ENCODE measurements around the gene AR.

The AR gene, protein sequence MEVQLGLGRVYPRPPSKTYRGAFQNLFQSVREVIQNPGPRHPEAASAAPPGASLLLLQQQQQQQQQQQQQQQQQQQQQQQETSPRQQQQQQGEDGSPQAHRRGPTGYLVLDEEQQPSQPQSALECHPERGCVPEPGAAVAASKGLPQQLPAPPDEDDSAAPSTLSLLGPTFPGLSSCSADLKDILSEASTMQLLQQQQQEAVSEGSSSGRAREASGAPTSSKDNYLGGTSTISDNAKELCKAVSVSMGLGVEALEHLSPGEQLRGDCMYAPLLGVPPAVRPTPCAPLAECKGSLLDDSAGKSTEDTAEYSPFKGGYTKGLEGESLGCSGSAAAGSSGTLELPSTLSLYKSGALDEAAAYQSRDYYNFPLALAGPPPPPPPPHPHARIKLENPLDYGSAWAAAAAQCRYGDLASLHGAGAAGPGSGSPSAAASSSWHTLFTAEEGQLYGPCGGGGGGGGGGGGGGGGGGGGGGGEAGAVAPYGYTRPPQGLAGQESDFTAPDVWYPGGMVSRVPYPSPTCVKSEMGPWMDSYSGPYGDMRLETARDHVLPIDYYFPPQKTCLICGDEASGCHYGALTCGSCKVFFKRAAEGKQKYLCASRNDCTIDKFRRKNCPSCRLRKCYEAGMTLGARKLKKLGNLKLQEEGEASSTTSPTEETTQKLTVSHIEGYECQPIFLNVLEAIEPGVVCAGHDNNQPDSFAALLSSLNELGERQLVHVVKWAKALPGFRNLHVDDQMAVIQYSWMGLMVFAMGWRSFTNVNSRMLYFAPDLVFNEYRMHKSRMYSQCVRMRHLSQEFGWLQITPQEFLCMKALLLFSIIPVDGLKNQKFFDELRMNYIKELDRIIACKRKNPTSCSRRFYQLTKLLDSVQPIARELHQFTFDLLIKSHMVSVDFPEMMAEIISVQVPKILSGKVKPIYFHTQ

DNA sequence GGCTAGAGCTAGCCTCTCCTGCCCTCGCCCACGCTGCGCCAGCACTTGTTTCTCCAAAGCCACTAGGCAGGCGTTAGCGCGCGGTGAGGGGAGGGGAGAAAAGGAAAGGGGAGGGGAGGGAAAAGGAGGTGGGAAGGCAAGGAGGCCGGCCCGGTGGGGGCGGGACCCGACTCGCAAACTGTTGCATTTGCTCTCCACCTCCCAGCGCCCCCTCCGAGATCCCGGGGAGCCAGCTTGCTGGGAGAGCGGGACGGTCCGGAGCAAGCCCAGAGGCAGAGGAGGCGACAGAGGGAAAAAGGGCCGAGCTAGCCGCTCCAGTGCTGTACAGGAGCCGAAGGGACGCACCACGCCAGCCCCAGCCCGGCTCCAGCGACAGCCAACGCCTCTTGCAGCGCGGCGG, at the start of gene AR:
TSS of gene AR (plus strand) at position 204 of the 400 bp plus-strand sequence. CDS start 1,126 bp downstream, outside the sequence.
- DNase-seq (ENCODE audit: low spot score), result no peak

DNA sequence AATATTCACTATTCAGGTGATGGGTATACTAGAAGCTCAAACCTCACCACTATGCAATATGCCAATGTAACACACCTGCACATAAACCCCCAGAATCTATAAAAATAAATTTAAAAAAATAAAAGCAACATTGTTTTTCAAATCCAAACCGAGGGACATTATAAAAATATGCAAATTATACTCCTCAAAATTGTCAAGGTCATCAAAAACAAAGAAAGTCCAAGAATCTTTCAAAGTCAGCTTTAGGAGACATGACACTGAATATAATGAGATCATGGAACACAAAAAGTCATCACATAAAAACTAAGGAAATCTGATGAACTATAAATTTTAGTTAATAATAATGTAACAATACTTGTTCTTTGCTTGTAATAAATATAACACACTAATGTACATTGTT, 43.2 kb upstream of the AR start:
- no peak for DNase-seq (ENCODE audit: low spot score)

DNA sequence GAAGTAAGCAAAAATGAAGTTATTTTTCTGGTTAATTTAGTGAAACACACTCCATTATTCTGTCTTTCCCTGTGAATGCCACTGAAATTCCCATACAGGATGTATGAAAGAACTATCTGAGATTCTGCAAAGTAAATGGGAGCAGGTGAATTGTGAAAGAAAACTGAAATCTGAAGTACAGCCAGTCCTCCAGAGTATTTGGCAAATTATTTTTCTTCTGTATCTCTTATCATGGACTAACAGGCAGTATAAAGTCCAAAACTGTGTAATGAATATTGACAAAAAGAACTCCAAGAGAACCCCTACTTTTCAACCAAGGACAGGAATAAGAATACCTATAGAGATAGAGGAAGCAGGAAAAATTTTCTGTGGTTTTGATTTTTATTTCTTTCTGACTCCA, 40.8 kb upstream of the AR start:
- DNase-seq (ENCODE audit: low spot score), result no peak

DNA sequence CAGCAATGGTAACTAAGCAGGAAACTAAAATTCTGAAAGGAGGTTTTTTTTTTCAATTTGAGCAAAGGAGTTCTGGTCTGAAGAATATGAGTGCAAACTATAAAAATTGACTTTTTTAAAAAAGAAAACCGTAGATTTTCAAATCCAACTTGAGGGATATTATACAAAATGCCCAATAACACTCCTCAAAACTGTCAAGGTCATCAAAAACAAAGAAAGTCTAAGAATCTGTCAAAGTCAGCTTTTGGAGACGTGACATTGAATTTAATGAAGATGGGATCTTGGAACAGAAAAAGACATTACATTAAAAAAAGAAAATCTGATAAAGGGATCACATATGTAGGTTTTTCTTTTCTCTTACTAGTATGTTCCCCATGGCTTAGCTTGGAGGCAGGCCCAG, 40.4 kb upstream of the AR start:
- DNase-seq (ENCODE audit: low spot score), result no peak

DNA sequence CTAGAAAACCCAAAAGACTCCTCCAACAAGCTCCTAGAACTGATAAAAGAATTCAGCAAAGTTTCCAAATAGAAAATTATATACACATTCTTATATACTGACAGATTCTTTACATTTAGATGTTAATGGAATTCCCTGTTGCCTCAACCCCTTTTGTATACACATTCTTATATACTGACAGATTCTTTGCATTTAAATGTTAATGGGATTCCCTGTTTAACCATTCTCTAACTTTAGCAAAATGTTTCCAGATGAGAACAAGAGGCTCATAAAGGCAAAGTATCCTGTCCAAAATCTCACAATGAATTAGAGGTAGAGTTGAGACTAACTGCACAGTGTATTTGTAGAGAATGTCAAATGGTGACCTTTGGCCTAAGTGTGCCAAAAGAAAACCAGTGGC, 23.1 kb upstream of the AR start:
- no peak for DNase-seq (ENCODE audit: low spot score)

DNA sequence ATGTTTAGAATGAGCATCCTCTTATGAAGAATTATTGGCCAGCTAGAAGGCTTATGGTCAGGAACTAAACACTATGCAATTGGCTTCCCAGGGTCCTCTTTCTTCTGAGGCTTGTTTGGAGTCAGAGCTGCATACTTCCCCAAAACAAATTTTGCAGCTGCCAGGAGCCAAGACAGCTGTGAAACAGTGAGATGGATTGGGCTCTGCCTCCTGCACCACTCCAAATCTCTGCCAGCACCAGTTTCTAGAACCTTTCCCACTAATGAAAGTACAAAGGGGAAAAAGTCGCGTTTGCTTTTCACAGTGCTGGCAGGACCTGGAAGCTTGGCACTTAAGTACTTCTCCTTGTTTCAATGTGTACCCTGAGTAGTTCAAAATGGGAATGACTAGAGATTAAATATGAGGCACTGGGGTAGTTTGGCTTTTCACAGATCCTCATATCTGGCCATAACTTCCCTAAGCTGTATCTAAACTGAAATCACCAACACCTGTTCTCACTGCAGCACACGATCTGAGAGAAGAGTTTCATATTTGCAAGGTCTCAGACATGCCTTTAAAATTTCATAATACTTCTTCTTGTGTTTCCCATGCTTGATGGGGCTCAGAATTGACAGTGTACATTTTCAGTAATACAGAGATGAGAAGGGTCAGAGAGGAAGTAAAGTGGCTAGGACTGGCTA, 20.7 kb upstream of the AR start:
- DNase-seq (ENCODE audit: low spot score), result no peak

DNA sequence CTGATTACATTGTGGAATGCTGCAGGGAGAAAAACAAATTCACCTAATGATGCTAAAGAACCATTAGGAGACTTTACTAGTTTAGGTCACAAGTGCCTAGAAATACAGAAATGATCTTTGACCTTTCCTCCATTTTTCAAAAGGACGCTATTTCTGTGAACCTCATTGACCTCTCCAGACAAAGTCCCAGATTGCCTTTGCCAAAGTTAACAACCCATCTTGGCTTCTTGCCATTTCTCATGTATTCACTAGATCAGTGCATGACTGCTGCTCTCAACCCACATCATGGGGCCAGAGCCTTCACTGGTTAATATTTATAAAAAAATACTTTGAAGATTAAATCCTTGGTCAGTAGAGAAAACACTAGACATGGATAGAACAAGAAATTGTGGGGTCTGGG, 19.9 kb upstream of the AR start:
- no peak for DNase-seq (ENCODE audit: low spot score)

DNA sequence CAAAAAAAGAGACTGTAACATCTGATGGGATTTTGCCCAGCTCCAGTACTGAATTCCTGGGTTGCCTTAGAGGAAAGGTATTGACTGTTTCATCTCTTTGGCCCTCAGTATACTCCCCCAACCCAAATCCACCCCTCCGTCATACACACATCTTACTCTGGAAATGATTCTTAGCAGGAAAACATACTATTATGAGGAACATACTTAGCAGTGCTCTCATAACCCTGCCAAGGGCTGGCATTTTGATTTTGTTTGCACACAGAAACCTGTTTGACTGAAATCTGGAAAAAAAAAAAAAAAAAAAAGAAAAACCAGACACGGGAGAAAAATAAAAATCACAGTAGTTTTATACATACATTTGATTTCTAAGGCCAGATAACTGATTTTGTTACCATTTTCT, 19.4 kb upstream of the AR start:
- no peak for DNase-seq (ENCODE audit: low spot score)

DNA sequence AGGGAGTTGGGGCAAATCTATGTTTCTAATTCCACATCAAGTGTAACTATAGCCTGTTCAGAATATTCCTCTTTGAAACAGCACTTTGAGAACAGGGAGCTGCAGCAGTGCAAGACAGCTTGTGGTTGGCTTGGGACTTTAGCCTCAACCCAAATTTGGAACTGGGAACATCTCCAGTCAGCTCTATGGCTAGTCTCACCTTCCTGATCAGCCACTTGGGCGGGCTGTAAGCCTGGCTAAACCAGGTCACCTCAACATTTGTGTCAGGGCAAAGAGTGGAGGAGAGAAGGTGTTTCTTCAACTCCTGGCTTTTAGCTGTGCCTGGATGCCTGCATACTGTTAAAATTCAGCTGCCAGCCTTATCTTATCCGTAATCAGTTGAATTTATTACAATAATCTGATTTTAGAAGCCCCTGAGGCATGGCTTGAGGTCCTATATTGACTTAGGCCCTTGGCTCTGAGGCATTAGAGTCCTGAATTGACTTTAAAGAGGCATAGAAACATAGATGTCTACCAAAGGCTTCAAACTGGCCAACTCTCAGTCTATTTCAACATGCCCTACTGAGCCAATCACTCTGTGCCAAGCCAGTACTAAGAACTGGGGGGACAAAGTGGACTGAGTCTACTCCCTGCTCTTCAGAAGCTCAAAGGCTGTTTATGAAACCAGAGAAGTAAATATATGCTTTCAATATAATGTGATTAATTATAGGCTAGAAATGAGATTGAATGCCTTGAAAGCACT, 18.7 kb upstream of the AR start:
- DNase-seq (ENCODE audit: low spot score), result no peak

DNA sequence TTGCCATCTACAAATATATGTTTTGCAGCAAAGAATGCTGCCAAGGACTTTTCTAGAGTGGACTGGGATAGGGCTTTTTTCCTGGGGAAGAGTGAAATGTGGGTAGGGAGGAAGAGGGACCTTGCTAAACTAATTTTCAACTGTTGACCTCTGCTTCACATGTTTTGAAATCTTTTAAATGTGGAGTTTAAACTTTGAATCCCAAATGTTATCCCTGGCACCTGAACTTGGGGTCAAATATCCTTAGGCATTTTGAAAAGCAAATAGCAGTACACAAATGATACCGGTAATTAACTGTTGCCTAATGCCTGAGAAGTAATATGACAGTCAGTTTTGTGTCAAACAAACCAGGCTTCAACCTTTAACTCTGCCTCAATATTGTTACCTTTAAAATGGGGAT, 7.3 kb upstream of the AR start:
- DNase-seq (ENCODE audit: low spot score), result no peak

DNA sequence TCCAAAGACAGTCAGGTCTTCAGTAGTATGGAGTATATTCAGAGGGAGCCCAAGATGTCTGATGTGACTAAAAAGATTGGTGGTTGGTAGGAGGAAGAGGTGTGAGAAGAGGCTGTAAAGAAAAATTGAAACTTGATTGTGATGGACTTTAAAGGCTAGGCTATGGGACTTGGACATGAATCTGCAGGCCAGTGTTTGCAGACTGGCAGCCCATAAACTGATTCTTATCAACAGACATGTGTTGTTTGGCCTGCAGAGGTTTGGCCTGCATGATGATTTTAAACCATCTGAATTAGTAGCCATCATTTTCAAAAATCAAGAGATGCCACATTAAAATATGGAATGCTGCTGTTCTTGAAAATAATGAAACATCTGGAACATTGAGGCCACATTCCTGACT, 5.4 kb upstream of the AR start:
- DNase-seq (ENCODE audit: low spot score), result no peak

DNA sequence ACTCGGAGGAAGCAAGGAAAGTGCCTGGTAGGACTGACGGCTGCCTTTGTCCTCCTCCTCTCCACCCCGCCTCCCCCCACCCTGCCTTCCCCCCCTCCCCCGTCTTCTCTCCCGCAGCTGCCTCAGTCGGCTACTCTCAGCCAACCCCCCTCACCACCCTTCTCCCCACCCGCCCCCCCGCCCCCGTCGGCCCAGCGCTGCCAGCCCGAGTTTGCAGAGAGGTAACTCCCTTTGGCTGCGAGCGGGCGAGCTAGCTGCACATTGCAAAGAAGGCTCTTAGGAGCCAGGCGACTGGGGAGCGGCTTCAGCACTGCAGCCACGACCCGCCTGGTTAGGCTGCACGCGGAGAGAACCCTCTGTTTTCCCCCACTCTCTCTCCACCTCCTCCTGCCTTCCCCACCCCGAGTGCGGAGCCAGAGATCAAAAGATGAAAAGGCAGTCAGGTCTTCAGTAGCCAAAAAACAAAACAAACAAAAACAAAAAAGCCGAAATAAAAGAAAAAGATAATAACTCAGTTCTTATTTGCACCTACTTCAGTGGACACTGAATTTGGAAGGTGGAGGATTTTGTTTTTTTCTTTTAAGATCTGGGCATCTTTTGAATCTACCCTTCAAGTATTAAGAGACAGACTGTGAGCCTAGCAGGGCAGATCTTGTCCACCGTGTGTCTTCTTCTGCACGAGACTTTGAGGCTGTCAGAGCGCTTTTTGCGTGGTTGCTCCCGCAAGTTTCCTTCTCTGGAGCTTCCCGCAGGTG, 637 bp downstream of the AR start:
- no peak for DNase-seq (ENCODE audit: low spot score)

DNA sequence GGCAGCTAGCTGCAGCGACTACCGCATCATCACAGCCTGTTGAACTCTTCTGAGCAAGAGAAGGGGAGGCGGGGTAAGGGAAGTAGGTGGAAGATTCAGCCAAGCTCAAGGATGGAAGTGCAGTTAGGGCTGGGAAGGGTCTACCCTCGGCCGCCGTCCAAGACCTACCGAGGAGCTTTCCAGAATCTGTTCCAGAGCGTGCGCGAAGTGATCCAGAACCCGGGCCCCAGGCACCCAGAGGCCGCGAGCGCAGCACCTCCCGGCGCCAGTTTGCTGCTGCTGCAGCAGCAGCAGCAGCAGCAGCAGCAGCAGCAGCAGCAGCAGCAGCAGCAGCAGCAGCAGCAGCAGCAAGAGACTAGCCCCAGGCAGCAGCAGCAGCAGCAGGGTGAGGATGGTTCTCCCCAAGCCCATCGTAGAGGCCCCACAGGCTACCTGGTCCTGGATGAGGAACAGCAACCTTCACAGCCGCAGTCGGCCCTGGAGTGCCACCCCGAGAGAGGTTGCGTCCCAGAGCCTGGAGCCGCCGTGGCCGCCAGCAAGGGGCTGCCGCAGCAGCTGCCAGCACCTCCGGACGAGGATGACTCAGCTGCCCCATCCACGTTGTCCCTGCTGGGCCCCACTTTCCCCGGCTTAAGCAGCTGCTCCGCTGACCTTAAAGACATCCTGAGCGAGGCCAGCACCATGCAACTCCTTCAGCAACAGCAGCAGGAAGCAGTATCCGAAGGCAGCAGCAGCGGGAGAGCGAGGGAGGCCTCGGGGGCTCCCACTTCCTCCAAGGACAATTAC, 1.4 kb downstream of the AR start:
- DNase-seq (ENCODE audit: low spot score), result no peak

DNA sequence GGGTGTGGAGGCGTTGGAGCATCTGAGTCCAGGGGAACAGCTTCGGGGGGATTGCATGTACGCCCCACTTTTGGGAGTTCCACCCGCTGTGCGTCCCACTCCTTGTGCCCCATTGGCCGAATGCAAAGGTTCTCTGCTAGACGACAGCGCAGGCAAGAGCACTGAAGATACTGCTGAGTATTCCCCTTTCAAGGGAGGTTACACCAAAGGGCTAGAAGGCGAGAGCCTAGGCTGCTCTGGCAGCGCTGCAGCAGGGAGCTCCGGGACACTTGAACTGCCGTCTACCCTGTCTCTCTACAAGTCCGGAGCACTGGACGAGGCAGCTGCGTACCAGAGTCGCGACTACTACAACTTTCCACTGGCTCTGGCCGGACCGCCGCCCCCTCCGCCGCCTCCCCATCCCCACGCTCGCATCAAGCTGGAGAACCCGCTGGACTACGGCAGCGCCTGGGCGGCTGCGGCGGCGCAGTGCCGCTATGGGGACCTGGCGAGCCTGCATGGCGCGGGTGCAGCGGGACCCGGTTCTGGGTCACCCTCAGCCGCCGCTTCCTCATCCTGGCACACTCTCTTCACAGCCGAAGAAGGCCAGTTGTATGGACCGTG, 2.2 kb downstream of the AR start:
- DNase-seq (ENCODE audit: low spot score), result no peak

DNA sequence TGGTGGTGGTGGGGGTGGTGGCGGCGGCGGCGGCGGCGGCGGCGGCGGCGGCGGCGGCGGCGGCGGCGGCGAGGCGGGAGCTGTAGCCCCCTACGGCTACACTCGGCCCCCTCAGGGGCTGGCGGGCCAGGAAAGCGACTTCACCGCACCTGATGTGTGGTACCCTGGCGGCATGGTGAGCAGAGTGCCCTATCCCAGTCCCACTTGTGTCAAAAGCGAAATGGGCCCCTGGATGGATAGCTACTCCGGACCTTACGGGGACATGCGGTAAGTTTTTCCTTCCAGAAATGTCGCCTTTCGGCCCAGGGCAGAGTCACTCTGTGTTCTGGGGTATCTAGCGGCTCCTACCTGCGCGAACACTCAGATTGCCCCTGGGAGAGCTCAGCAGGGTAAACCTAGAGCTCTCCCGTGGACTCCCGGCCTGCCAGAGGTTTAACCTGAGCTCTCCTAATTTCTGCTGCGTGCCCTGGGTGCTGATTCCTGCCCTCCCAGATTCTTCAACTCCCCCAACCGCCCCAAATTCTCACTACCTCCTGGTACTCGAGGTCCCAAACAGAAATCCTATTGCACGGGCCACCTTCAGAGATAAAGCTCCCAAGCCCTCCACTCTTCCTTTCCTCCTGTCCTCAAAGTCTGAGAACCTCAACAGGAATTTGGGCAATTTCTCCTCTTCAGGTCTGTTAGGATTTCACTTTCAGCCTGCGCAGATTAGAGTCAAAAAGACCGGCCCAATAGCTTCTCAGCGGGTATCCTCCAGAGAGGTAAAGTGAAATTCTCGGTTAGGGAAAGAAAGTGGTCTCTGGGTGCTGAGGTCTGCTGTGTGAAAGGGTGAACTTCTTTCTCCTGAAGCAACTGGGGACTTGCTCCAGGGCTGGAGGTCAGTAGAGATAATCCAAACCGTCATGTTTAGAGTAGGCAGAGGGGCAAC, 2.9 kb downstream of the AR start:
- DNase-seq (ENCODE audit: low spot score), result no peak

DNA sequence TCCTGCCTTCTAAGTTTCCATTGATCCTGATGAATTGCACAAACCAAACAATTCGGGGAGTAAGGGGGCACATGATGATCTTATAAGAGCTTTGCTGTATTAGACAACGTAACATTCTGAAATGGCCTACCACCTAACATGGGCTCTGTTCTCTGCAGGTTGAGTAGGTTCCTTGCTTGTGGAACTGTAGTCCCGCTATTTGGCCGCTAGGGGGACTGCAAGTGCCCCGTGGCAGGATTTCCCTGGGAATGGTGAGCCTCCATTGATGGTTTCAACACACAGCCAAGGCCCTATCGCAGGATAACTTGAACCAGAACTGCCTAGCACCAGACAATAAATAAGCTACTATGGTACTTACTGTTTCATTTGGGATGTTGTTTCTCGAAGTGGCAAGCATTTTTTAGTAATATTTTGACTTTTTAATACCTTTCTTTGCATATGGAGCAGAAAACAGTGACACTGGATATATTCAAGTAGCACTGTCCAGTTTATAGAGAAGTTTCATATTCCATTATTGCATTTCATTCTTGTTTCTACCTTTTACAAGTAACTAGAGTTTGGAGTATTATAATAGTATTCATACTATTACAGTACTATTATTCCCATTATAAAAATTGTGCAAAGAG, 11.9 kb downstream of the AR start:
- peak; percentile 1 for DNase-seq (ENCODE audit: low spot score)

DNA sequence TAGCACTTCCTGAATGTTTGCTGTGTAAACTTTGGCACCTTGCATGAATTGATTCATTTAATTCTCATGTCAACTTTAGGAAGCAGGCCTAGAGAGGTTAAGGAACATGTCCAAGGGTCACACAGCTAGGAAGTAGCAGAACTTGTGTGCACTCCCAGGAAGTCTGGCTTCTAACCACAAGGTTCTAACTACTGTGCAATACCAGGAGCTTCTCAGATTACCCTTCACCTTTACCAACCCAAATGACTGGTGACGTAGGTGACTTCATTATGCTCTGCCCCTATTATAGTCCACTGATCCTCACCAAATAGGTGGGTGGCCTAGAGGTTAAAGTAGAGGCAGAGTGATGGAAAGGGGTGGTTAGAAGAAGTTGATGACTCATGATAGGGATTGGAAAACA, 14.4 kb downstream of the AR start:
- no peak for DNase-seq (ENCODE audit: low spot score)
